ENCODE results near the gene OR56A5. TPM values are rescaled to one million over a fixed set of nuclear protein-coding genes. Genes with fewer than 3 reads are reported as not detected.

Gene OR56A5
- total RNA-seq, 1 donor from 2014 or later: not detected

DNA sequence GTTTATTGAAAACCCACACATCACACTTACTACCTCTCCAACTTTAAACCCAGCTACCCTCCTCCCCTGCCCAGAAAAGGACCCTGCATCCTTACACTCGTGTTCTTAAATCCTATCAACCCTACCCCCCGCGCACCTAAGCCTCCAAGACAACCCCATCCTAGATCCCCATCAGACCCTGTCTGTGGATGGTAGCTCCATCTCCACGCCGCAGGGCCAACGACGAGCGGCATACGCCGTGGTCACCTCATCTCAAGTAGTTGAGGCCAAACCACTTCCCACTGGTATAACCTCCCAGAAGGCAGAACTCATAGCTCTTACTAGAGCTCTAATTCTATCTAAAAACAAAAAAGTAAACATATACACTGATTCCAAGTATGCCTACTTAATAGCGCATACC is 35.6 kb downstream of the OR56A5 start:
- no peak for DNase-seq (ENCODE audit: low spot score)

DNA sequence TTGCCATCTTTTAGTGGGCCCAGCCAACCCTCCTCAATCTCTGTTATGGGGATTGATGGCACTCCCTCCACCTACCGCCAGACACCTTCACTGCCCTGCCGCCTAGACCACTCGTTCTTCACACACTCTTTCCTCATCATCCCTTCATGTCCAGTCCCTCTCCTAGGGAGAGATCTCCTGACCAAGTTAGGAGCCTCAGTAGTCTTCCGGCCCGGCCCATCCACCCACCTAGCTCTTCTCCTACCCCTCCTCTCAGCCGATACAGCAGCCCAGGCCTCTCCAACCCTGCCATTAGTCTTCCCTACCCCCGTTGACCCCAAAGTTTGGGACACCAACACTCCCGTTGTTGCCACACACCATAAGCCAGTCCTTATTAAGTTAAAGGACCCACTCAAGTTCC is 37.2 kb downstream of the OR56A5 start:
- DNase-seq (ENCODE audit: low spot score): no peak

DNA sequence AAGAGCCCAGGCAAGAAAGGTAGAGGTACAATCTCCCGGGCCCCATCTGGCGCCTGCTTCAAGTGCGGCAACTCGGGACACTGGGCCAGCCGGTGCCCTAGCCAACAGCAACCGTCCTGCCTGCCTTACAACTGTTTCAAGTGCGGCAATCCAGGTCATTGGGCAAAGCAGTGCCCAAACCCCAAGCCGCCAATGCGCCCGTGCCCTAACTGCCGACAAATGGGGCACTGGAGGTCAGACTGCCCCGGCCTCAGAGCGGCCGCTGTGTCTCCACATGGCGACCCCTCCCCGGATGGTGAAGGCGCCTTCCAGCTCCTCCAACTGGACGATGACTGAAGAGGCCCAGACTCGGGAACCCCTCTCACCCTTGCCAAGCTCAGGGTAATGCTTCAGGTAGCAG is 37.7 kb downstream of the OR56A5 start:
- no peak for DNase-seq (ENCODE audit: low spot score)

DNA sequence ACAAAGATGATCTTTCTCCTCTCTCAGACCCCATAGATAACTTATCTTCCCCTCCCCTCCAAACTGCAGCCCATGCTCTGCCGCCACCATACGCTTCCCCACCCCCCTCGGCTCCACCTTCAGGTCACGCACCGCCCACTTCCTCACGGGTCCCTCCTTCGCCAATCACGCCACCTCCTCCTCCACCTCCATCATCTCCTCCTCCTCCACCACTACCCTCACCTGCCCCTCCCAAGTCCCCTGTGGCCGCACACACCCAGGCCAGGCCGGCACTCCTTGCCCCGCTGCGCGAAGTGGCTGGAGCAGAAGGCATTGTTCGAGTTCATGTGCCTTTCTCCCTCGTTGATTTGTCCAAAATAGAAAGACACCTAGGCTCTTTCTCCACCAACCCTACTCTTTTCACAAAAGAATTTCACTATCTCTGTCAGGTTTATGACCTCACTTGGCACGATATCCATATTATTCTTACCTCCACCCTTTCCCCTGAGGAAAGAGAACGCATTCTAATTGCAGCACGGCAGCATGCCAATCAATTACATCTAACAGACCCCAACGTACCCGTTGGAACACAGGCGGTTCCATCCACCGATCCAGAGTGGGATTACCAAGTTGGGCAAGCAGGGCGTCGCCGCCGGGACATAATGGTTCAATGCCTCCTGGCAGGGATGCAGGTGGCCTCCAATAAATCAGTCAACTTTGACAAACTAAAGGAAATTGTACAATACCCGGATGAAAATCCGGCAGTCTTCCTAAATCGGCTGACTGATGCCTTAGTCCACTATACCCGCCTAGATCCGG is 38.5 kb downstream of the OR56A5 start:
- DNase-seq (ENCODE audit: low spot score): no peak

DNA sequence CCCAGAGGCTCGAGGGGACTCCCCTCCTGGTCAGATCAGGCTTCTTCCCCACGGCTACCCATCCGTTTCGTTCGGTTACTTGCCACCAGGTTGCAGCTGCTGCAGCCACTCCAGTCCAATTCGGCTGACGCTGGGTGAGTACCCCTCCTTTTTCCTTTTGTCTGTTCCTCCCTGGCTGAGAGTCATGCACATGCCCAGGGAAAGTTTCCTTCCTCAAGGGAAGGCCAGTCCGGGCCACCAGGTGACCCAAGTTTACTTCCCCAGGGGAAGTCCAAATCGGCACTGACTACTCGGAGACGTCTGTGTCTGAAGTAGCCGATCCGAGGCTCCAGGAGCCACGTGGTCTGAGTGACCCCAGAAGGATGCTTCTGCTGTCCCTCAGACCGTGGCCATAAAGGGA is 39.5 kb downstream of the OR56A5 start:
- DNase-seq (ENCODE audit: low spot score): no peak

DNA sequence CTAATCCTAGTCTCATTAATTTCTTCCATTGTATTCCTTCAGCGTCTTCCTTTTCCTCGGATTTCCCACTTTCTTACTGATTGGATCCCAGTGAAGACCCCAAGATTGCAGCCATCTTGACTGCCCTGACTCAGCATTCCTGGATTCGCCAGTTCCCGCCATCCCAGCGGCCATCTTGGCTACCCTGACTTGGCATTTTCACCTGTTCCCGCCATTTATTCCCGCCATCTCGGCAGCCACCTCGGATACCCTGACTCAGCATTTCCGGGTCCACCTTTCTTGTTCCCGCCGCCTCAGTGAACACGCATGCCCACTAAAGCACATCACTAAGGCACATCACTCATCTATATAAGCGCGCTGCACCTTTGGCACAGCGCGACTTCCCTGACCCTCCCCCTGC is 40.0 kb downstream of the OR56A5 start:
- DNase-seq (ENCODE audit: low spot score): no peak

DNA sequence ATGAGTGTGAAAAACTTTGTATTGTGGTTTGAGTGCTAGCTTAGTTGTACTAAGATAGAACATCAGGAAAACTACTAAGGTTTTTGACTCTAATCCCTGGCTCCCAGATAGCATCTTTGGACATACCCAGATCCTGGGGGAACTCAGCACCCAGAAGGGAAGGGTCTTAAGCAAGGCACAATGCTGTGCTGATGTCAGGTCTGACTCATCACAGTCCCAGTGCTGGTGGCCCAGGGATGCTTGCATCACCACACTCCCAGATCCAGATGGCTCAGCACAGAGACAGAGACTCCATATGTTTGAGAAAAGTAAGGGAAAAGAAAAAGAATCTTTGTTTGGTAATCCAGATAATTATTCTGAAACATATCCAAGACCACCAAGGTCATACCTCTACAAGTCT is 44.5 kb downstream of the OR56A5 start:
- DNase-seq (ENCODE audit: low spot score): no peak

DNA sequence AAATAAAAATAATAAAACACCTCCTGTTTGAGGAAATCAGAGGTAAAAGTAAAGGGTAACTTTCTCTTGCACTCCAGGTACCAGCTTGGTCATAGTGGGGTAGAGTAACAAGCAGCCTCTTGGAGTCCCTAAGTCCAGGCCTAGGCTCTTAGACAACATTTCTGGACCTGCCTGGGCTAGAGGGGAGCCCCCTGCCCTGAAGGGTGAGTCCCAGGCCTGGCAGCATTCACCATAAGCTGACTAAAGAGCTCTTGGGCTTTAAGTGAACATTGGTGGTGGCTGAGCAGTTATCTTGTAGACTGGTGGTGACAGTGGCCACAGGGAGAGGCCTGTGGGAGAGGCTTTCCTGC is 44.9 kb downstream of the OR56A5 start:
- no peak for DNase-seq (ENCODE audit: low spot score)

DNA sequence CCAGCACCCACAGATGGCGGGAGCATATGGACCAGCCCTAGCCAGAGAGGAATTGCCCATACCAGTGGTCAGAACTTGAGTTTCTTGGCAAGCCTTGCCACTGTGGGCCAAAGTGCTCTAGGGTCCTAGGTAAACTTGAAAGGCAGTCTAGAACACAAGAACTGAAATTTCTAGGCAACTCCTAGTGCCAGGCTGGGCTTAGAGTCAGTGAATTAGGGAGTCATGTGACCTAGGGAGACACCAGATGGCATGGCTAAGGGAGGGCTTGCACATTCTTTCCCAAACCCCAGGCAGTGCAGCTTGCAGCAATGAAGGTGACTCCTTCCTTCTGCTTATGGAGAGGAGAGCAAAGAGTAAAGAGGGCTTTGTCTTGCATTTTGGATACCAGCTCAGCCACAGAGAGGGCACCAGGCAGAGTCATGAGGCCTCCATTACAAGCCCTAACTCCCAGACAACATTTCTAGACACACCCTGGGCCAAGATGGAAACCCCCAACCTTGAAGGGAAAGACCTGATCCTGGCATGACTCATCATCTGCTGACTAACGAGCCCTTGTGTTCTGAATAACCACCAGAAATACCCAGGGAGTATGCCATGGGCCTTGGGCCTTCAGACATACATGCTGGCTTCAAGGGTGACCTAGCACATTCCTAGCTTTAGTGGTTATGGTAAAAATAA is 45.4 kb downstream of the OR56A5 start:
- DNase-seq (ENCODE audit: low spot score): no peak

Other genes with a start within 250 kb of the OR56A5 start
- 0.26 TPM for gene OR56B1, start 232.0 kb downstream of the OR56A5 start, total RNA-seq
- 0.75 TPM for gene OR52N4, start 214.3 kb downstream of the OR56A5 start, total RNA-seq
- gene OR52N5, start 185.1 kb downstream of the OR56A5 start, total RNA-seq: not detected
- gene OR52N1, start 177.2 kb downstream of the OR56A5 start, total RNA-seq: 0.26 TPM
- gene OR52N2, start 159.6 kb downstream of the OR56A5 start, total RNA-seq: not detected
- gene OR52E6, start 126.6 kb downstream of the OR56A5 start, total RNA-seq: not detected
- not detected for gene OR52E8, start 110.8 kb downstream of the OR56A5 start, total RNA-seq
- gene OR52E4, start 87.9 kb downstream of the OR56A5 start, total RNA-seq: not detected
- gene OR52E5, start 75.3 kb downstream of the OR56A5 start, total RNA-seq: not detected
- gene OR56A3, start 26.2 kb downstream of the OR56A5 start, total RNA-seq: not detected
- gene OR52L1, start 18.5 kb upstream of the OR56A5 start, total RNA-seq: not detected
- gene OR56A4, start 38.5 kb upstream of the OR56A5 start, total RNA-seq: 0.10 TPM
- gene OR56A1, start 62.3 kb upstream of the OR56A5 start, total RNA-seq: 0.05 TPM
- not detected for gene OR56B4, start 139.2 kb upstream of the OR56A5 start, total RNA-seq
- not detected for gene OR52B2, start 201.8 kb upstream of the OR56A5 start, total RNA-seq
- not detected for gene OR52W1, start 230.7 kb upstream of the OR56A5 start, total RNA-seq
- gene C11orf42, start 237.1 kb upstream of the OR56A5 start, total RNA-seq: not detected